Activated CD8-positive, alpha-beta T cell treated with anti-CD3 and anti-CD28 coated beads, Interleukin-2, amount 10 ng/mL, durations not matched to agents 7 days and 5 days (primary cell): Measurements from ENCODE around the gene ANXA4. TPM values are rescaled to one million over a fixed set of nuclear protein-coding genes. Genes with fewer than 3 reads are reported as not detected.
"Not testable (repeated sequence)": the region's sequence is repeated elsewhere in the genome, so short reads cannot be mapped to it uniquely, and the experiment has no call there.

Experiments used
- ATAC-seq: fragments of 150-1000 bp; cut with Tn5 transposase; one replicate; pipeline ENCODE4 v1.10.0; 2021; ENCODE audit warnings: moderate library complexity
- CTCF ChIA-PET: fragments of 350-600 bp; sonication (Branson Sonifier 250); formaldehyde crosslinking; loops from one replicate; lab custom pipeline; 2021; ENCODE audit warnings: antibody characterized with exemption; lab: Charles Lee
- POLR2A ChIA-PET: fragments of 350-600 bp; sonication (Branson Sonifier 250); formaldehyde crosslinking; loops from one replicate; lab custom pipeline; 2021; ENCODE audit warnings: antibody characterized with exemption; lab: Charles Lee
- DNase-seq: peaks from one replicate; pipeline ENCODE4 v3.0.0-alpha.2; 2020
- H3K27ac Mint-ChIP-seq: one replicate; pipeline ENCODE4 v1.8.0; 2021; ENCODE audit warnings: mild to moderate bottlenecking, mixed read lengths
- H3K27me3 Mint-ChIP-seq: one replicate; pipeline ENCODE4 v1.8.0; 2021; ENCODE audit warnings: low read depth, mixed read lengths
- H3K36me3 Mint-ChIP-seq: one replicate; pipeline ENCODE4 v1.8.0; 2021; ENCODE audit warnings: low read depth, mixed read lengths
- H3K4me1 Mint-ChIP-seq: one replicate; pipeline ENCODE4 v1.8.0; 2021; ENCODE audit warnings: low read depth, mixed read lengths
- H3K4me3 Mint-ChIP-seq: one replicate; pipeline ENCODE4 v1.8.0; 2021; ENCODE audit warnings: mild to moderate bottlenecking, mixed read lengths
- H3K9me3 Mint-ChIP-seq: one replicate; pipeline ENCODE4 v1.8.0; 2022; ENCODE audit warnings: mixed read lengths; ENCODE audit not compliant: insufficient read depth
- total RNA-seq, 2 experiments: library from RNA; stranded (reverse); gene quantifications; one replicate each; pipeline ENCODE4 v1.2.3, GENCODE V29; 2021

Gene ANXA4
- total RNA-seq, 2 experiments from 2014 or later: 53.5 to 59.5 TPM

DNA sequence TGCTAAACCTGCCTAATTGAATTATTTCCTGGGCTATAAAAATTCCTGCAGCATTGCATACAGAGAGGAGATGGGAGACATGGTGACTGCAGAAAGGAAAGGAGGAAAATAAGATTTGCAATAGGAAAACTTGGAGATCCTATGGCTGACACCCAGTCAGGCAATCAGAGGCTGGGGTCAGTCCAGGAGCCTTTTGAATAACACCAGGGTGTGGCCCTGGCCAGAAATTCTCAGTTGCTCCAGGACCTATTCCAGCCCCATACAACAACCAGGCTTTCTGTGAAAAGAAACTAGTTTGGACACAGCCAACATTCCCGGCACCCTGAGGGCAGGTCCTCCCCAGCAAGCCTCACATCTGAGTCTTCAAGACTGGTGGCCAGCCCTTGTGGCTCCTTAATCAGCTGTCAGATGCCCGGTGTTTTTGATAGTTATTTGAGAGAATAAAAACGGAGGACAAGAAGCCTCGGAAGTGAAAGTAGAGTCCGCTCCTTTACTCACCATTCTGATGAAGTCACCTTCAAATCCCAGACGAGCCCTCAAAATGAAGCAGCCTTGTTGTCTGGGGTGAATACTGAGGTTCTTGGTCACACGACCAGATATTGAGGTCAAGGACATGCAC is 56.5 kb downstream of the ANXA4 start:
- Mint-ChIP-seq H3K27me3 (peaks cover 2% of the 10 kb centered on the region), H3K4me3 (peak overlapping the region; percentile 8), H3K9me3 (no peaks in the 10 kb centered on the region), H3K36me3 (peaks cover 12% of the 10 kb centered on the region), H3K27ac (no peak overlapping the region), H3K4me1 (peaks cover 24% of the 10 kb centered on the region)
- DNase-seq (no peak), ATAC-seq (peak; percentile 23)
- ChIA-PET CTCF (interaction anchor here (3.4 kb wide), 2 partner anchors 17 to 73 kb away, joined by 23 to 26 read pairs; no protein-coding TSS in a partner anchor), POLR2A (no interaction called here)

DNA sequence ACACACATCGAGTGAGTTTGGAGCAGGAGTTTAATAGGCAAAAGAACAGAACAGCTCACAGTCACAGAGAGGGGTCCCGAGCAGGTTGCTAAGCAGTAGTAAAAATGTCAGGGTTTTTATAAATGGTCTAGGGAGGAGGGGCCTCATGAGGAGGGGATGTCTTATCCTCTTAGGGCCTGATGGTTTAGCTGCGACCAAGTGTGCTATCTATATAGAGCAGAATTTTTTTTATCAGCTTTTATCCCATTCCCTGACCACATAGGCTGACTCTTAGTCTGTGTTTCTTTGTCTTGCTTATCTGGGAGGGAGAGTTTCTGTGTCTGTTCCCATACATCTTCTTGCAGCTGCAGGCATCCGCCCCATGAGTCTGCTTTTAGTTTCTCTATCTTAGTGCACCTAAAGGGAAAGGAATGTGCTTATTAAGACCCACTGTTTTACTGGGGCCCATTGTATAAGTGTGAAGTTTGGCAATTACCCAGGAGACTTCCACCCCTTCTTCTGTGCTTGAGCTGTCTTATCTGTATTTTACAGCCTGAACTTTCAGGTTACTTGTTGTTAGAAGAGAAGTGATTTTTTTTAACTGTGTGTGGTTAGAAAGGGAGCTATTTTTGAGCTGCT is 57.1 kb downstream of the ANXA4 start:
- Mint-ChIP-seq H3K27ac (no peak overlapping the region), H3K36me3 (peaks cover 16% of the 10 kb centered on the region)

DNA sequence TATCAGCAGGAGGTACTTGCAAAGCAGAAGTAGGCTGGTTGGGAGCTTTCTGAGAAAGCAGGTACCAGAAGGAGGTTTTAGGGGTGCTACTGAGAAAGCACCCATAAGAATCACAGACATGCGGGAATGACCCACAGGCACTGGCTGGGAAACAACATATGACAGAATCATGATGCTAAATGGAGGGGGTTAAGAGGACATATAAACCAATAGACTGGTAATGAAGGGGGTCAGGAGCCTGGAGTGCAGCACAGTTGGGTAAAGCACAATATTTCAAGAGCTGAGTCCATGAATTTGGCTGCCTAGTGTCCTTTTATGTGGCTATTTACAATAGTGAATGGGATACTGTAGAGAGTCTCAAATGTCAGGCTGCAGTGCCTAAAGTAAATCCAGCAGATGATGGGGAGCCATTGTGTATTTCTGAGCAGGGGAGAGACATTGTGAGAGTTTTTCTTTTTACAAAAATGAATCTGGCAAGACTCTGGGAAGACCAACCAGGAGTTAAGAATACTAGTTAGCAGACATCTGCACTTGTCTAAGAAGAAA is 59.9 kb downstream of the ANXA4 start:
- ATAC-seq: no peak
- H3K27ac Mint-ChIP-seq: no peak overlapping the region
- POLR2A ChIA-PET: interaction anchor here (0.6 kb wide), 1 partner anchor 57 kb away, joined by 3 read pairs; no protein-coding TSS in a partner anchor

More for the DNA sequence above, 57.1 kb downstream of the ANXA4 start:
- H3K9me3 Mint-ChIP-seq: no peaks in the 10 kb centered on the region
- CTCF ChIA-PET: interaction anchor here (1.0 to 3.4 kb wide), 5 partner anchors 9 to 161 kb away, joined by 3 to 26 read pairs (median 4); no protein-coding TSS in a partner anchor
- POLR2A ChIA-PET: no interaction called here
- no peak for DNase-seq
- ATAC-seq: peak; percentile 44
- peaks cover 27% of the 10 kb centered on the region for H3K4me1 Mint-ChIP-seq
- peaks cover 2% of the 10 kb centered on the region for H3K27me3 Mint-ChIP-seq
- H3K4me3 Mint-ChIP-seq: peak overlapping the region; percentile 8

DNA sequence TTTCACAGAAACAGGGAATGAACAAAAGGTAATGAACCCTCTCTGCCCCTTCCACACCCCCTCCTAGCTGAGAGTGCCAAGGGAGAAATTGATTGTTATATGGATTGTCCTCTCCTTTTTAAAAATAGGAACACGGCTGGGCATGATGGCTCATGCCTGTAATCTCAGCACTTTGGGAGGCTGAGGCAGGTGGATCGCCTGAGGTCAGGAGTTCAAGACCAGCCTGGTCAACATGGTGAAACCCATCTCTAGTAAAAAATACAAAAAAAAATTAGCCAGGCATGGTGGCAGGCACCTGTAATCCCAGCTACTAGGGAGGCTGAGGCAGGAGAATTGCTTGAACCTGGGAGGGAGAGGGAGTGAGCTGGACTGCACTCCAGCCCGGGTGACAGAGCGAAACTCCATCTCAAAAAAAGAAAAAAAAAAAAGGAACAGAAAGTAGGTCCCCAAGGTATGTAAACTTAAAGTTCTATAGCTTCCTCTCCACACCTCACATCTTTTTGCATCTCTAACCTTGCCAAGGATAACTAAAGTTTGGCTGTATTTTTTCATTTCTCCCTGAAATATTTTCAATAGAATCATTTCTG is 60.9 kb downstream of the ANXA4 start:
- H3K4me3 Mint-ChIP-seq, ATAC-seq, DNase-seq, H3K27ac Mint-ChIP-seq, H3K9me3 Mint-ChIP-seq, POLR2A ChIA-PET, H3K27me3 Mint-ChIP-seq: not testable (repeated sequence)
- peaks cover 27% of the 10 kb centered on the region for H3K36me3 Mint-ChIP-seq
- H3K4me1 Mint-ChIP-seq: peaks cover 34% of the 10 kb centered on the region
- CTCF ChIA-PET: interaction anchor here (1.0 to 5.7 kb wide), 4 partner anchors 9 to 78 kb away, joined by 4 to 33 read pairs (median 8); no protein-coding TSS in a partner anchor

More for the DNA sequence above, 59.9 kb downstream of the ANXA4 start:
- H3K27me3 Mint-ChIP-seq: peaks cover 2% of the 10 kb centered on the region
- CTCF ChIA-PET: interaction anchor here (0.8 to 3.4 kb wide), 5 partner anchors 12 to 77 kb away, joined by 3 to 26 read pairs (median 12); no protein-coding TSS in a partner anchor
- H3K9me3 Mint-ChIP-seq: no peaks in the 10 kb centered on the region
- peaks cover 27% of the 10 kb centered on the region for H3K36me3 Mint-ChIP-seq
- peaks cover 35% of the 10 kb centered on the region for H3K4me1 Mint-ChIP-seq
- H3K4me3 Mint-ChIP-seq: no peak overlapping the region
- peak; percentile 9 for DNase-seq

DNA sequence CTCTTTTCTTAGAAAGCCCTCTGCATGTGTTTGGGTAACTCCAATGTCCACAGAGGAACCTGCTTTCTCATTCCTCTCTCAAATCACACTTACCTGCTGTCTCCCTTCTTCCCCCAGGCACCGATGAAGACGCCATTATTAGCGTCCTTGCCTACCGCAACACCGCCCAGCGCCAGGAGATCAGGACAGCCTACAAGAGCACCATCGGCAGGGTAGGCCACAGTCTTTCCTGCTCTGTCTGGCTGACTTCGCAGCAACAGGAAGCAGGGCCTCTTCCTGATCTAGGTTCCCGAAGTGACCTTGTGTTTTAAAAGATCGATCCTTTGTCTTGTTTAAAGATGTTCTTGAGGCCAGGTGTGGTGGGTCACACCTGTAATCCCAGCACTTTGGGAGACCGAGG is 62.5 kb downstream of the ANXA4 start:
- H3K4me3 Mint-ChIP-seq: no peak overlapping the region
- peaks cover 19% of the 10 kb centered on the region for H3K4me1 Mint-ChIP-seq
- DNase-seq: peak; percentile 20
- no peaks in the 10 kb centered on the region for H3K9me3 Mint-ChIP-seq
- ChIA-PET CTCF (interaction anchor here (1.4 to 18.4 kb wide), 5 partner anchors 12 to 240 kb away, joined by 4 to 434 read pairs (median 12); no protein-coding TSS in a partner anchor), POLR2A (no interaction called here)
- H3K36me3 Mint-ChIP-seq: peaks cover 27% of the 10 kb centered on the region
- peak; percentile 33 for ATAC-seq
- H3K27me3 Mint-ChIP-seq: peaks cover 2% of the 10 kb centered on the region
- peak overlapping the region; percentile 82 for H3K27ac Mint-ChIP-seq

DNA sequence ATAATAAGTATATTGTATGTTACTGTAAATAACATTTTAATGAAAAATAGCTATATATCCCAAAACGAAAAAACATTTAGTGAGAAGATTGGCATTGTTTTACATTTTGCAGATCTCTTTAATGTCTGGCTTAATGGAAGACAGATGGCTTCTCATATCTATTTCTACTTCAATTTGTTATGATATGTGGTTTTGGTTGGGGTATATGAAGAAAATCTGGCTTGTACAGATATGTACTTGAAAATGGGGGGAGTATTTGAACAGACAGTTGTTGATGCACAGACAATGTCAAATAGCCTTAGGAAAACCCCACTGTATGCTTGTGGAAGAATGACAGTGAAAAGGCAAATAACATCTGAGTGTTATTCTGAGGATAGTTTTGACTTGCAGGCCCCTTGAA is 64.0 kb downstream of the ANXA4 start:
- POLR2A ChIA-PET: no interaction called here
- H3K36me3 Mint-ChIP-seq: peaks cover 25% of the 10 kb centered on the region

DNA sequence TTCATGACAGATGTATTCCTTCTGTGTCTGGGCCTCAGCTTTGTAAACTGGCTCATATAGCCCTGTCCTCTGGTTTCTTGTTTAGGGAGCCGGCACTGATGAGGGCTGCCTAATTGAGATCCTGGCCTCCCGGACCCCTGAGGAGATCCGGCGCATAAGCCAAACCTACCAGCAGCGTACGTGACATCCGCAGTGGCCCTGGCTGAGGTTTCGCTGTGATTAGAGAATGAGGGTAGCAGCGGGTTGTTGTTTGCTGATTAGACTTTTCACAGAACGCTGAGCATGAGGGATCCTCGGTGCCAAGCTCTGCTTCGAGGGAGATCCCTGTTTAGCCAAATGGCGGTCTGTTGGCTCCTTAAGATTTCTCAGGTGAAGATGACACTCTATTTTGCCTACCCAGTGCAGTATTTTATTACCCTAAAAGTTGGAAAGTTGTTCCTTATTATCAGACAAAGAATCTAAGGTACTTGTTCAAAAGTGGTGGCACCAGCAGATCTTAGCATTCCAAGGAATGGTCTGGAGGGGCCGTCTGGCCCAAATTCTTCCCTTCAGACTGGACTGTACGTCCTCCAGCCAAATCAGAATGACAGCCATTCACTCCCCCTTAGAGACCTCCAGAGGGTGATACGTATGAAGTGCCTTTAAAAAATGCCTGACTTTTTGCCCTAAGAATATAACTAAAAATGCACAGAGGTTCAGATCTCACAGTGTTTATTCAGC is 66.0 kb downstream of the ANXA4 start:
- CTCF ChIA-PET: interaction anchor here (1.3 to 18.4 kb wide), 3 partner anchors 9 to 82 kb away, joined by 3 to 434 read pairs (median 33); no protein-coding TSS in a partner anchor
- POLR2A ChIA-PET: interaction anchor here (0.7 kb wide), 1 partner anchor 200 kb away, joined by 3 read pairs; no protein-coding TSS in a partner anchor

More for the DNA sequence above, 64.0 kb downstream of the ANXA4 start:
- H3K27ac Mint-ChIP-seq: no peak overlapping the region
- H3K4me3 Mint-ChIP-seq: no peak overlapping the region
- DNase-seq: no peak
- ATAC-seq: no peak
- CTCF ChIA-PET: interaction anchor here (5.7 to 18.4 kb wide), 2 partner anchors 11 to 80 kb away, joined by 33 to 434 read pairs; no protein-coding TSS in a partner anchor
- no peaks in the 10 kb centered on the region for H3K27me3 Mint-ChIP-seq
- H3K4me1 Mint-ChIP-seq: peaks cover 16% of the 10 kb centered on the region
- no peaks in the 10 kb centered on the region for H3K9me3 Mint-ChIP-seq

DNA sequence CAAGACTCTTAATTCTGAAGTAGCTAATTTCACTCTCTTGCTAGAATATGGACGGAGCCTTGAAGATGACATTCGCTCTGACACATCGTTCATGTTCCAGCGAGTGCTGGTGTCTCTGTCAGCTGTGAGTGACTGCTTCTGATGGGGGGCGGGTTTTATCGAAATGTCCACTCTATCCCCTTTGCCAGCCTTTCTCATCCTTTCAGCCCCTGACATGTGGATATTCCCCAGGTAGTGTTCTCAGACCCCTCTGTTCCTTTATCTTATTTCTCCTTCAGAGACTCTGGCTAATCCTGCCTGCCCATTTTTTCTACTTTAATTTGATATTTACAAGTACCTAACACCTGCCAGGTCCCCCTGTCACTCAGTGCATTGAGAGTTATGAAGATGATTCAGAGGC is 68.6 kb downstream of the ANXA4 start:
- DNase-seq (peak; percentile 18), ATAC-seq (no peak)
- no peak overlapping the region for H3K27ac Mint-ChIP-seq

More for the DNA sequence above, 66.0 kb downstream of the ANXA4 start:
- peaks cover 14% of the 10 kb centered on the region for H3K4me1 Mint-ChIP-seq
- H3K9me3 Mint-ChIP-seq: no peaks in the 10 kb centered on the region
- DNase-seq: peak; percentile 9
- no peak for ATAC-seq
- no peak overlapping the region for H3K27ac Mint-ChIP-seq
- no peak overlapping the region for H3K4me3 Mint-ChIP-seq
- H3K36me3 Mint-ChIP-seq: peaks cover 21% of the 10 kb centered on the region
- H3K27me3 Mint-ChIP-seq: no peaks in the 10 kb centered on the region

DNA sequence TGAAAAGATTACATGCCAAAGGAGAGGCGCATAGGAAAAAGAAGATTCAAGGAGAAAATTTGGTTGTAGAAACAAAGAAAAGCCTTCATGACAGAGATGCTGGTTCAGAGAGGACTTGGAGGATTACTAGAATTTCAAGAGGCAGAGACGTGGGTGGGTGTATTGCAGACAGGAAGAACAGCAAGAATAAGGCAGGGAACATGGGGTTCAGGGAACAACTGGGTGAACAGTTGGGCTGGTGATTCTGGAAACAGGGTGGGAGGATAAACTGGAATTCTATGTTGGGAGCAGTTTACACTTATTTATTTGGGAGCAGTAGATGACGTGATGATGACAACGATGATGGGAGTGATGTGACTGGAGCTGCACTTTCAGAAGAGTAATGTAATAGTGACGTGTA is 69.1 kb downstream of the ANXA4 start:
- Mint-ChIP-seq H3K4me1 (no peaks in the 10 kb centered on the region), H3K36me3 (peaks cover 9% of the 10 kb centered on the region), H3K27ac (no peak overlapping the region), H3K27me3 (no peaks in the 10 kb centered on the region), H3K4me3 (no peak overlapping the region), H3K9me3 (no peaks in the 10 kb centered on the region)
- peak; percentile 12 for DNase-seq
- CTCF ChIA-PET: interaction anchor here (1.0 to 18.4 kb wide), 4 partner anchors 8 to 86 kb away, joined by 3 to 434 read pairs (median 4); no protein-coding TSS in a partner anchor
- ATAC-seq: no peak
- POLR2A ChIA-PET: no interaction called here

More for the DNA sequence above, 68.6 kb downstream of the ANXA4 start:
- H3K36me3 Mint-ChIP-seq: peaks cover 9% of the 10 kb centered on the region
- no peaks in the 10 kb centered on the region for H3K9me3 Mint-ChIP-seq
- no peak overlapping the region for H3K4me3 Mint-ChIP-seq
- CTCF ChIA-PET: interaction anchor here (1.1 to 18.4 kb wide), 4 partner anchors 7 to 246 kb away, joined by 3 to 434 read pairs (median 4); no protein-coding TSS in a partner anchor
- POLR2A ChIA-PET: interaction anchor here (1.8 kb wide), 1 partner anchor 14 kb away, joined by 3 read pairs; no protein-coding TSS in a partner anchor
- no peaks in the 10 kb centered on the region for H3K27me3 Mint-ChIP-seq
- H3K4me1 Mint-ChIP-seq: no peaks in the 10 kb centered on the region

DNA sequence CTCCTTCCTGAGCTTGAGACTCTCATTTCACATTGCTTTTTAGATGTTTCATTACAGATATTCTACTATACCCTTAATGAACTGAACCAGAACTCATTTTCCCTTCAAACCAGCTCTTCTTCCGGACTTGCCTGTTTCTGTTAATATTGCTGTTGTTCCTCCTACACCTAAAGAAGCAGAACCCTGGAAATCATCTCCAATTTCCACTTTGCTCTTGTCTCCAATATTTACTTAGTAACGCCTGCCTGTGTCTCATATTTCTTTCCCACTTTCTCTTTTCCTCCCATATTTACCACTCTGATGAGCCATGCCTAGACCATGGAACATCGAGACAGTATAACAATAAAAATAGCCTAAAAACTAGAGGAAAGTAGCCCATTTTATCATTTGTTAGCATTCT is 69.7 kb downstream of the ANXA4 start:
- ATAC-seq (no peak), DNase-seq (no peak)
- POLR2A ChIA-PET: interaction anchor here (0.6 kb wide), 1 partner anchor 10 kb away, joined by 3 read pairs; no protein-coding TSS in a partner anchor
- peaks cover 6% of the 10 kb centered on the region for H3K36me3 Mint-ChIP-seq
- no peak overlapping the region for H3K27ac Mint-ChIP-seq
- no peak overlapping the region for H3K4me3 Mint-ChIP-seq
- CTCF ChIA-PET: interaction anchor here (1.0 to 18.4 kb wide), 5 partner anchors 8 to 86 kb away, joined by 3 to 434 read pairs (median 4); no protein-coding TSS in a partner anchor
- H3K9me3 Mint-ChIP-seq: no peaks in the 10 kb centered on the region
- H3K27me3 Mint-ChIP-seq: no peaks in the 10 kb centered on the region
- H3K4me1 Mint-ChIP-seq: peaks cover 3% of the 10 kb centered on the region
